Thoracic aorta (tissue), 2 donors: ENCODE data around the gene SNCG. TPM values are rescaled to one million over a fixed set of nuclear protein-coding genes. Genes with fewer than 3 reads are reported as not detected.
"Not testable (repeated sequence)": the region's sequence is repeated elsewhere in the genome, so short reads cannot be mapped to it uniquely, and the experiment has no call there.

ENCODE experiments used
- ATAC-seq: fragments of 150-250 bp; one replicate; pipeline ENCODE4 v1.8.0; 2017; ENCODE audit warnings: low read depth; ENCODE audit not compliant: insufficient number of reproducible peaks, low FRiP score
- DNase-seq: peaks from one replicate; pipeline ENCODE4 v3.0.0-alpha.2; 2020; ENCODE audit warnings: low spot score
- H3K27ac ChIP-seq, 2 donors: fragments of 200-600 bp; sonication (generic); 1 replicate in 1 of 2; 2 replicates in 1 of 2; pipeline ENCODE4 v1.5.1; 2016; ENCODE audit warnings: mild to moderate bottlenecking in 2 of 2, moderate library complexity in 2 of 2
- H3K27me3 ChIP-seq: fragments of 200-600 bp; sonication (generic); replicated peaks from 2 replicates; pipeline ENCODE4 v1.6.0; 2016; ENCODE audit warnings: mild to moderate bottlenecking; ENCODE audit not compliant: insufficient read depth
- H3K36me3 ChIP-seq: fragments of 200-600 bp; sonication (generic); one replicate; pipeline ENCODE4 v1.5.1; 2016
- H3K4me1 ChIP-seq, 2 donors: fragments of 200-600 bp; sonication (generic); 1 replicate in 1 of 2; 2 replicates in 1 of 2; pipeline versions ENCODE4 v1.5.1 to v1.6.0; 2016; ENCODE audit warnings: low read depth in 2 of 2, mild to moderate bottlenecking in 1 of 2; ENCODE audit not compliant: control insufficient read depth in 1 of 2
- H3K4me3 ChIP-seq: fragments of 200-600 bp; sonication (generic); 2 replicates; pipeline ENCODE4 v1.5.1; 2016; ENCODE audit warnings: mild to moderate bottlenecking
- H3K9me3 ChIP-seq: fragments of 200-600 bp; sonication (generic); 2 replicates; pipeline ENCODE4 v1.5.1; 2016
- CTCF ChIP-seq: fragments of 200-600 bp; sonication (generic); IDR thresholded peaks from one replicate; pipeline ENCODE4 v1.5.1; 2019; ENCODE audit warnings: antibody characterized with exemption
- total RNA-seq, 2 donors: library from RNA; depleted of rRNA; stranded (reverse); fragments of >200 nt; gene quantifications; one replicate each; pipeline versions ENCODE4 v1.1.0 to v1.2.3, GENCODE V29; 2016

Gene SNCG
- total RNA-seq, 2 donors from 2014 or later, result 50.9 to 167 TPM

DNA sequence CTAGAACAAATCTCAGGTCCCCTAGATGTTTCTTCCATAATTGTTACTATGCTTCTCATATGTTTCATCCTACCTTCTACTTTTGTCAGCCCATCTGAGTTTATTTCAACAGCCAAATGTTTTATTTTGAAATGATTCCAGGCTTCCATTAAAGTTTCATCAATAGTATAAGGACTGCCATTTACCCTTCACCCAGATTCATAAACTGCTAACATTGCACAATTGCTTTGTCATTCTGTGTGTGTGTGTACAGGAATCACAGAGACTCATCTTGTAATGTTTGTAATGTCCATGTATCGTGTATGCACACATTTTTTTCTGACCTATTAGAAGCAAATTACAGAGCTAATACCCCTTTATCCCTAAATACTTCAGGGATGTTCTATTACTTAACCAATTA, 26.5 kb upstream of the SNCG start:
- H3K4me1 ChIP-seq, result peaks cover 7 to 28% of the 10 kb centered on the region in 2 donors
- TF ChIP-seq CTCF, result no peak
- DNase-seq (no peak), ATAC-seq (no peak)
- peak overlapping the region; percentile 4 to 15 for H3K27ac ChIP-seq
- H3K4me3 ChIP-seq, result no peak overlapping the region
- H3K9me3 ChIP-seq, result no peaks in the 10 kb centered on the region
- H3K27me3 ChIP-seq, result no peaks in the 10 kb centered on the region
- H3K36me3 ChIP-seq, result peaks cover 15% of the 10 kb centered on the region

DNA sequence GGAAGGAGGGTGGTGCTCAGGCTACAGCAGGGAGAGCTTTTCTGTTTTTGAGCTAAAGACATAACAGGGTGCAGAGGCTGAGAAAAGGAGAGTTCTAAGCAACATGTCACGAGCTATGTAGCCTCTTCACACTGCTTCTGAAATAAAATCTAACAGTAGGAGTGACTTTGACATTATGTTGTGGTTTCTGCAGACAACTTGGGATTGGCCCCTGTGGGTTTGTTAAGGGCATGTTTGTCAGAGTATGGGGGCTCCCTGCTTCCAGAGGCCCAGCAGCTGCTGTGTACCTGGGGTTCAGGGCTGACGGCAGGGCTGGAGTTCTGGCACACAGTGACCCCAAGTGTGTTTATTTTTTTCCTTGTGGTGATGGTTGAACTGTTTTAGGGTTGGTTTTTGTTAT, 25.7 kb upstream of the SNCG start:
- H3K36me3 ChIP-seq, result peaks cover 15% of the 10 kb centered on the region
- ATAC-seq (no peak), DNase-seq (no peak)
- peak overlapping the region in 1 of 2 donors; percentile 15 for H3K27ac ChIP-seq
- TF ChIP-seq CTCF, result no peak
- H3K27me3 ChIP-seq, result no peaks in the 10 kb centered on the region
- peaks cover 8 to 26% of the 10 kb centered on the region in 2 donors for H3K4me1 ChIP-seq
- H3K9me3 ChIP-seq, result no peaks in the 10 kb centered on the region
- no peak overlapping the region for H3K4me3 ChIP-seq

DNA sequence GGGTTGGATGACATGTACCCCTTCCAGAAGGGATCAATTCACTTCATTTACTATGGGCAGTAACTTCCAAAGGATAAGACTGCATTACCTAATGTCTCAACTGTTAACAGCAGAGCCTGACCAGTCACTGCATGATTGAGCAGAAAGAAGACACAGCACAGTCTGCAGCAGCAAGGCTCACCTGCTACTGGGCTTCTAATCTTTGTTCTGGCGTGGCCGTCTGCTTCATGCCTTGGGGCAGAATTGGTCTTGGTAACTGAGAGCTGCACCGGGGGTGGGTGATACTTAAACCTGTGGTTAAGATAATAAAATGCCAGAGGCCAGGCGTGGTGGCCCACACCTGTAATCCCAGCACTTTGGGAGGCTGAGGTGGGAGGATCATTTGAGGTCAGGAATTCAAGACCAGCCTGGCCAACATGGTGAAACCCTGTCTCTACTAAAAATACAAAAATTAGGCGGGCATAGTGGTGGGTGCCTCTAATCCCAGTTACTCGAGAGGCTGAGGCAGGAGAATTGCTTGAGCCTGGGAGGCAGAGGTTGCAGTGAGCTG, 24.2 kb upstream of the SNCG start:
- Histone ChIP-seq H3K4me1 (peaks cover 8 to 38% of the 10 kb centered on the region in 2 donors), H3K36me3 (peaks cover 15% of the 10 kb centered on the region)
- not testable (repeated sequence) for H3K27me3 ChIP-seq, DNase-seq, H3K9me3 ChIP-seq, ATAC-seq, H3K27ac ChIP-seq, H3K4me3 ChIP-seq

DNA sequence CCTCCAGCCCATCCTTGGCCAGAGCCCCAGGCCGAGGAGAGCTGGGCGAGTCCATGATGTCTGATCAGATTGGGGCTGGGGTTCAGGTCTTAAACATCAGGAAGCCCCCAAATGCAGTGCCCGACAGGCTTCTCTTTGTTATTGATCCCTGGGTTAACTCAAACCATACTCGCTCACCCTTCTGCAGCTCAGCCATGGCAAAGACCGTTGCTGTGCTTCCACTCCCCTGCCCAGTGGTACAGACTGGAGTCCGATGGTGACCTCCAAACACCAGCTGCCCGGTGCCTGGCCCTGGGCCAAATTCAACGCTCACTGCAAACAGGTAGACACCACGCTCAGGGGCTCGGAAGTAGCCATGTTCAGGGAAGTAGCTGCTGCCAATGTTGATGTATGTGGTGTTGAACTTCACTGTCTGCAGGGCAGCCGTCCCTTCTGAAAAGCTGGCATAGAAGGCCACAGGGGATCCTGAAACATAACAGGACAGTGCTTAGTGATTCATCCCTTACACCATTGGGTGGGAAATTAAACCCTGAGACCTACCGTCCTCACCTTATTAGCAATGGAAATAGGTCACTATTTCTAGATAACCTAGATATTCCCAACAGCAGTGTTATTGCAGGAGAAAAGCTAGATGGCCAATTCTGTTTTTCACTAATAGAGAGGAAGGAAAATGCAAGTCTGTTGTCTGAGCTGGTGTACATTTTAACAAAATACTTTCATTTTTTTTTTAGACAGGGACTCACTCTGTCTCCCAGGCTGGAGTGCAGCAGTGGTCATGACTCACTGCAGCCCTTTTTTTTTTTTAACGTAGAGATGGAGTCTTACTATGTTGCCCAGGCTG, 21.5 kb upstream of the SNCG start:
- DNase-seq (no peak), ATAC-seq (no peak)
- Histone ChIP-seq H3K9me3 (no peaks in the 10 kb centered on the region), H3K4me1 (peaks cover 8 to 29% of the 10 kb centered on the region in 2 donors), H3K4me3 (no peak overlapping the region), H3K36me3 (peaks cover 1% of the 10 kb centered on the region), H3K27me3 (no peaks in the 10 kb centered on the region), H3K27ac (peak overlapping the region; percentile 47 to 55)
- no peak for TF ChIP-seq CTCF

DNA sequence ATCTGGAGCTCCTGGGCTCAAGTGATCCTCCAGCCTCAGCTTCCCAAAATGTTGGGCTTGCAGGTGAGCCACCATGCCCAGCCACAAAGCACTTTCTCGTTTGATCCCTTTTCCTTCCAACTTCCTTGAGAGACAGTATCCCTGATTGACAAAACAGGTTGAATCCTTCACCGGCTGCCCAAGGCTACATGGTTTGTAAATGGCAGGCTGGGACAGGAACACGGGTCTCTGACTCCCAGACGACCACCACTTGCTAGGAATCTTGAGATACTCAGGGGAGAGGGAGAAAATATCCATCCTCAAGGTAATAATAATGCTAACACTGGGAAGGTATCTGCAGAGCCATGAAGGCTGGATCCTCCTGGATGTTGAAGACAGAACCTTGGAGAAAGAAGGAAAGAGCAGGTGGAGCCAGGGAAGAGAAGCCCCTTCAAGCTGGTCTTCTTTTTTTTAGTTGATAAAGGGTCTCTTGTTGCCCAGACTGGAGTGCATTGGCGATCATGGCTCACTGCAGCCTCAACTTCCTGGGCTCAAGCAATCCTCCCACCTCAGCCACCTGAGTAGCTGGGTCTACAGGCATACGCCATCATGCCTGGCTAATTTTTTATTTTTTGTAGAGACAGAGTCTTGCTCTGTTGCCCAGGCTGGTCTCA, 20.8 kb upstream of the SNCG start:
- Histone ChIP-seq H3K36me3 (no peaks in the 10 kb centered on the region), H3K27ac (peak overlapping the region; percentile 47 to 55)
- no peak for DNase-seq

More for the DNA sequence above, 20.8 kb upstream of the SNCG start:
- Histone ChIP-seq H3K4me1 (peaks cover 8 to 31% of the 10 kb centered on the region in 2 donors), H3K27me3 (no peaks in the 10 kb centered on the region), H3K9me3 (no peaks in the 10 kb centered on the region), H3K4me3 (no peak overlapping the region)
- no peak for ATAC-seq
- TF ChIP-seq CTCF, result no peak
